NT2/D1 (cell line): Measurements from ENCODE around the gene CST9L.

Experiments used
- DNase-seq: peaks from one replicate; pipeline ENCODE4 v3.0.0-alpha.2; 2011; ENCODE audit warnings: low read depth, low spot score
- H3K27me3 ChIP-seq: 2 replicates; pipeline ENCODE4 v1.6.0; 2011; ENCODE audit warnings: mild to moderate bottlenecking; ENCODE audit not compliant: insufficient read length, insufficient read depth
- H3K36me3 ChIP-seq: 2 replicates; pipeline ENCODE4 v1.6.1; 2011; ENCODE audit warnings: mild to moderate bottlenecking, low read length, mixed read lengths; ENCODE audit not compliant: insufficient read depth, insufficient read length
- H3K4me1 ChIP-seq: 2 replicates; pipeline ENCODE4 v1.5.1; 2011; ENCODE audit not compliant: insufficient read depth, insufficient read length
- H3K4me3 ChIP-seq: 2 replicates; pipeline ENCODE4 v1.5.1; 2011; ENCODE audit warnings: low read depth; ENCODE audit not compliant: insufficient read length
- H3K9ac ChIP-seq: 2 replicates; pipeline ENCODE4 v1.6.0; 2011; ENCODE audit warnings: low read depth; ENCODE audit not compliant: insufficient read length
- H3K9me3 ChIP-seq: 2 replicates; pipeline ENCODE4 v1.5.1; 2011; ENCODE audit warnings: mild to moderate bottlenecking, low read length; ENCODE audit not compliant: insufficient read depth
- SUZ12 ChIP-seq: IDR thresholded peaks from 2 replicates; pipeline ENCODE4 v1.6.1; 2011; ENCODE audit not compliant: insufficient read length, insufficient read depth; ENCODE audit errors: extremely low read depth
- YY1 ChIP-seq: IDR thresholded peaks from 2 replicates; pipeline ENCODE4 v1.6.1; 2011; ENCODE audit not compliant: insufficient read length, insufficient read depth
- ZNF274 ChIP-seq: IDR thresholded peaks from 2 replicates; pipeline ENCODE4 v1.6.1; 2011; ENCODE audit warnings: mild to moderate bottlenecking, low read depth, low read length

CST9L gene, protein sequence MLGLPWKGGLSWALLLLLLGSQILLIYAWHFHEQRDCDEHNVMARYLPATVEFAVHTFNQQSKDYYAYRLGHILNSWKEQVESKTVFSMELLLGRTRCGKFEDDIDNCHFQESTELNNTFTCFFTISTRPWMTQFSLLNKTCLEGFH

DNA sequence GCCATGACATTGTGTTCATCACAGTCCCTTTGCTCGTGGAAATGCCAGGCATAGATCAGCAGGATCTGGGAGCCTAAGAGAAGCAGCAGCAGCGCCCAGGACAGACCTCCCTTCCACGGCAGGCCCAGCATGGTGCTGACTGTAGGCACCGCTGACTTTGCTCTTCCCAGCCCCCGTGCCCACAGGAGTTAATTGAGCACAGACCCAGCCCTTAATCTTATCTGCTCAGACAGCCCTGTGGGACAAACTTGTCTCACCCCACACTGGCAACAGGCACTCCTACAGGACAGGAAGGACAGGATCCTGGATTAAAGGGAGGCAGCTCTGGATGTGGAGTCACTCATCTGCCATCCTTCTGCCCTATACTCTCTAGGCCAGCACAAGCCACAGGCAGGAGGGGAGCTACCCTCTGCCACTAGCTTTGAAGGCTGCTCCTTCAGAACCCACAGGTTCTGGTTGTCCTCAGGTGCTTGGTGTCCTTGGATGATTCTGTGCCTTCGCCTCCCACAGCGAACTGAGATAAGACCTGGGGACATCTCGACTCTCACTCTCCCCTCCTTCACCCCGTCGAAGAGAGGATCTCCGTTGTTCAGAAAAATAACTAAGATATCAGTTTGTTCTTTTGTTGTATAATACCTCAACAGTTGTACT lies at the start of gene CST9L:
TSS of gene CST9L (minus strand) at position 165 of the 651 bp plus-strand sequence. CDS start at position 131, 34 bp downstream.
- H3K9me3 ChIP-seq = no peaks in the 10 kb centered on the region; the same call in 1 of the 2 replicates
- H3K4me3 ChIP-seq = no peak within 1 kb of the TSS
- no peaks in the 10 kb centered on the region for H3K36me3 ChIP-seq
- H3K4me1 ChIP-seq = no peaks in the 10 kb centered on the region
- TF ChIP-seq SUZ12 = no peak
- no peak for TF ChIP-seq YY1
- no peak for TF ChIP-seq ZNF274
- no peak for DNase-seq
- no peaks in the 10 kb centered on the region for H3K27me3 ChIP-seq
- H3K9ac ChIP-seq = no peak within 1 kb of the TSS

DNA sequence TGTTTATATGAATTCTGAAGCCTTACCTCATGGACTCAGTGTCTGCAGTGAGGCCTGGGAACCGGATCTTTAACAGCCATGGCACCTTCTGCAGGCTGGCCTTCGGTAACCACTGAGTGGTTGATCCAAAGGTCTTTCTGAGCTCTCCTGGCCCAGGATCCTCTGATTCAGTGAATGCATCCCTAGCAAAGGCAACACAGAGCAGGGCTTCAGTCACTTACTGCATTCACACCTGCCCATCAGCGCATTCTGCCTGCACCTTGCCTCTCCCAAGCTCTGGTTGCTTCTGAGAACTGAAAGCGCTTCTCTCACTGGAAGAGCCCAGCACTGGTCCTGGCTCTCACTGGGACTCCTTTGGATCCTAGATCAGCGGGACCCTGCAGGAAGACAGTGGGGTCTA lies 45.9 kb upstream of the CST9L start:
- Histone ChIP-seq H3K4me1 (no peaks in the 10 kb centered on the region), H3K27me3 (no peaks in the 10 kb centered on the region), H3K4me3 (no peak overlapping the region), H3K9me3 (no peaks in the 10 kb centered on the region), H3K9ac (no peak overlapping the region), H3K36me3 (no peaks in the 10 kb centered on the region)
- no peak for DNase-seq
- TF ChIP-seq ZNF274 (no peak), YY1 (no peak), SUZ12 (no peak)

DNA sequence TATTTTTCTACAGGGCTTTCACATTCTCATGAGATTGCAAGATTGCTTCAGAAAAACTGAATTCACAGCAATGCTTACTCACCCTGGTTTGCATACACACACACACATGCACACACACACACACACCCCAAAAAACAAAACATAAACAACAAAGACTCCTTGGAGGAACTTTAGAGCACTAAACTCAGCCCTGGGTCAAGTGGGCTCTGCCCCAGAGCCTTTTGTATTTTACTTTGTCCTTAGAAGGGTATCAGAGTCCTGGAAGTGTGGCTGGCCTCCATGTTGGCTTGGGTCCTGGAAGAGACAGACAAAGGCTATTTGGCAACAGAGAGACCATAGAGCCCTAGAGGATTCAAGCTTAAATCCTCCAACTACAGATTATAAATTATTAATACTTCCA lies 45.4 kb upstream of the CST9L start:
- Histone ChIP-seq H3K9ac (no peak overlapping the region), H3K9me3 (no peaks in the 10 kb centered on the region), H3K36me3 (no peaks in the 10 kb centered on the region), H3K27me3 (no peaks in the 10 kb centered on the region), H3K4me1 (no peaks in the 10 kb centered on the region), H3K4me3 (no peak overlapping the region)
- no peak for TF ChIP-seq ZNF274
- TF ChIP-seq SUZ12 = no peak
- TF ChIP-seq YY1 = no peak
- DNase-seq = no peak

DNA sequence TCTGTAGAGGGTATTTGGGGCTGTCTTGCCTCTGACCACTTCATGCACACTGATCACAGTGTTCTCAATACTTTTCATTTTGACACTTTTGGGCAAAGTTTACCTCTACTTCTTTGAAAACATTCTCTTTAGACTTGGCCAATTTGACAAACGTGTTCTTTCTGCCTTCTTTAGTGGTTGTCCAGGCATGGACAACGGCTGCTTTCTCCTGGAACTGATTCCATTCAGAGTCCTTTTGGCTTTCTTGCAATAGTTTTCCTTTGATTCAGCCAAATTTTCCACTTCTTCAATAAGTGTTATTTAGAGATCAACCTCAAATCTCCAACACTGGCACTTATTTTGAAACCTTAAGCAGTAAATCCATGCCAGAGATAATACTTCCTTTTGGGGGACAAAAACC lies 44.1 kb upstream of the CST9L start:
- Histone ChIP-seq H3K9ac (no peak overlapping the region), H3K27me3 (no peaks in the 10 kb centered on the region), H3K9me3 (no peaks in the 10 kb centered on the region), H3K4me3 (no peak overlapping the region), H3K4me1 (no peaks in the 10 kb centered on the region), H3K36me3 (no peaks in the 10 kb centered on the region)
- DNase-seq = no peak
- no peak for TF ChIP-seq YY1
- TF ChIP-seq ZNF274 = no peak
- TF ChIP-seq SUZ12 = no peak

DNA sequence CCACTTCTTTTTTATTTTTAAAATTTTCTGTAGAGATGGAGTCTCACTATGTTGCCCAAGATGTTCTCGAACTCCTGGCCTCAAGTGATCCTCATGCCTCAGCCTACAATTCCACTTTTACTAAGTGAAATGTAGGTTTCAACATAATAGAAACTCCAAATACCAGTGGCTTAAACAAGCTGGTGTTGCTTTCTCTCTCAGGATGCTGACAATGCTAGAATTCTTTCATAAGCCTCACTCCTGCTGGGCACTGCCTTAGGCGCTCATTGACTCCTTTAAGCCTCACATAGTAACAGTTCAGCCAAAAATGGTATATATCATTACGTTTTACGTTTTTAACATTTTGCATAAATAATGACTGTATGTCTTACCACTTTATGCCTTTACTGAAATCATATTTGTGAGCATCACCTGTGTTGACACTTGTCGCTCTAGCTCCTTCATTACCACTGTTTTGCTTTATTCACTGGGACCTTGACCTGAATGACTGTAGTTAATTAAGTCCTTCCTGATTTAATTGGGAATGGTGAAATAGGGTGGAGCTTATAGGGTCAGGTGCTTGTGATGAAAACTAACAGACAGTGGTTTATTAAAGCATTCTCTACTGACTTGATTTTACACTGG lies 41.3 kb upstream of the CST9L start:
- H3K27me3 ChIP-seq = no peaks in the 10 kb centered on the region
- peak; percentile 25 for DNase-seq
- no peaks in the 10 kb centered on the region for H3K4me1 ChIP-seq
- no peak overlapping the region for H3K4me3 ChIP-seq
- no peaks in the 10 kb centered on the region for H3K9me3 ChIP-seq
- no peaks in the 10 kb centered on the region for H3K36me3 ChIP-seq
- H3K9ac ChIP-seq = no peak overlapping the region
- TF ChIP-seq YY1 = no peak
- no peak for TF ChIP-seq SUZ12
- TF ChIP-seq ZNF274 = no peak

DNA sequence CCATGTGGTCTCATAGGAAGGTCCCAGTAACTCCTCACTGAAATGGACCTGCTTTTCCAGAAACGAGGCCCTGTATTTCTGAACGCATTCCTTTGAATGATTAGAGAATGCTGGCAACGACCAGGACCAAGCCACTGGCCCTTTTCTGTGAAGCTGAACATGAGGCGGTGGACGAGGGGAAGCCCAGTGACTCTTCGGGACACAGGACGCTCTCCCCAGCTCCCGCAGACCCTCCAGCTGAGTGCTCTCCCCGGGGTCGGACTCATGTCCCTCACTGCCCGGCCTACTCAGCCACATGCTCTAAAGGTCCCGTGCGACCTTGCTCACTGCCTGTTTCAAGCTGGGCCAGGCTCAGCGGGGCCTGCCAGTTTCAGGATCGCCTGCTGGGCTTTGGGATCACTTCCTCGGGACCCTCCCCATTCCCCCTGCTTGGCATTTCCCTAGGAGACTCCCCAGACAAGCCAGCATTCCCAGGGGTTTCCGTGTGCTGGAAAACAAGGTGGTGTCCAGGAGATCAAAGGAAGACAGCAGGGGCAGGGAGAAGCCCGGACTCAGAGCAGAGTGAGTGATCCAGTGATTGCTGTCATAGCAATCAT lies 40.1 kb upstream of the CST9L start:
- Histone ChIP-seq H3K4me3 (no peak overlapping the region), H3K9ac (no peak overlapping the region), H3K27me3 (no peaks in the 10 kb centered on the region), H3K36me3 (no peaks in the 10 kb centered on the region), H3K9me3 (no peaks in the 10 kb centered on the region), H3K4me1 (no peaks in the 10 kb centered on the region)
- DNase-seq = no peak
- TF ChIP-seq ZNF274 (no peak), SUZ12 (no peak), YY1 (no peak)

DNA sequence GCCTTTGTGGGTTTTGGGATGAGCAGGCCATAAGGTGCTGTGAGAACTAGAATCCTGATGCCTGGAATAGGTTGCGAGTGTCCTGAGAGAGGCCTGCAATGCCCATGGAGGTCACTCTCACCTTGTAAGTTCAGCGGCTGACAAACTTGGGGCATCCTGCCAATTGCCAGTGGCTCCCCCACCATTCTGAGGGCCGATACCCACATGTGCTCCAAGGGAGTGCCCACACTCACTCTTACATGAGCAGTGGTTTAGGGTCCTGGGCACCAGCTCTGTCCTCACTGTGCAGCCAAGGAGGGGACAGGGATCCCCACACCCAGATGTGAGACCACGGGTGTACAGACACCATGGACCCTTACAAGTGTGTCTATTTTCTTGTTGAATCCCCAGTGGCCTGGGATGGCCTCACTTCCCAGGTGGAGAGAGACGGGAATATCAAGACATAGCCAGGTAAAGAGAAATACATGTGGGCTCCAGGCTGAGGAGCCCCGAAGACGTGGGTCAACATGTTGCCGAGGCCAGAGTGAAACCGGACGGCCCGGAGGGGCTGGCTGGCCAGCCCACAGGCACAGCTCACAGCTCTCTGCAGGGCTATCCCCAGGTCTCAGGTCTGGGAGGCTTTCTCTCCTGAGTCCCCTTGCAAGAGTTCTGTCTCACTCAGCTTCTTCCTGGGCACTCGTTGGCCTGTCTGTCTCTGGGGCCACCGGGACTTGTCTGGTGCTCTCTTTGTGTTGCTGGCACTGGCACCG lies 39.4 kb upstream of the CST9L start:
- no peak overlapping the region for H3K4me3 ChIP-seq
- DNase-seq = no peak
- no peaks in the 10 kb centered on the region for H3K4me1 ChIP-seq
- H3K27me3 ChIP-seq = no peaks in the 10 kb centered on the region
- no peaks in the 10 kb centered on the region for H3K36me3 ChIP-seq
- no peaks in the 10 kb centered on the region for H3K9me3 ChIP-seq
- no peak for TF ChIP-seq ZNF274
- no peak for TF ChIP-seq YY1
- no peak for TF ChIP-seq SUZ12
- H3K9ac ChIP-seq = no peak overlapping the region
